GM12872 (cell line): ENCODE measurements around the gene BRD9.

ENCODE experiments used
- TF ChIP-seq, protein P1 (sequence below): IDR thresholded peaks from 3 replicates; pipeline ENCODE4 v1.5.1; 2011; ENCODE audit warnings: low read depth, mild to moderate bottlenecking, low read length, moderate library complexity; ENCODE audit not compliant: insufficient read depth

BRD9 gene

DNA sequence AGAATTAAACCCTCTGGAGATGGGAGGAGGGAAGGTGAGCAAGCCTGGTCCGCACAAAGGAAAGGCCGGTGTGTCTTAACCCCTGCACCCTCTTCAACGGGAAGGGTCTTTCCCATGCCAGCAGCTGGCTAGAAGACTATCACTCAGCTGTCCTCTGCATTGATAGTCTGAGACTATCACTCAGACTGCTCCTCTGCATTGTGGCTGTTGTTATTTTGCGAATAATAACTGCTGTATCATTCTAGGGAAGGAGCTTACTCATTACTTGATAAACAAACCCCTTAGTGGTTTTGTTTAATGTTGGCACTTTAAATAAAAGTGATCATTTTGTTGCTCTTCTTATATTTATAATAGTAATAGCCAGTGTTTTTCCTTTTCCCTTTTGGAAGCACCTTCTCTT is 8.2 kb upstream of the BRD9 start:
- TF ChIP-seq, protein P1, sequence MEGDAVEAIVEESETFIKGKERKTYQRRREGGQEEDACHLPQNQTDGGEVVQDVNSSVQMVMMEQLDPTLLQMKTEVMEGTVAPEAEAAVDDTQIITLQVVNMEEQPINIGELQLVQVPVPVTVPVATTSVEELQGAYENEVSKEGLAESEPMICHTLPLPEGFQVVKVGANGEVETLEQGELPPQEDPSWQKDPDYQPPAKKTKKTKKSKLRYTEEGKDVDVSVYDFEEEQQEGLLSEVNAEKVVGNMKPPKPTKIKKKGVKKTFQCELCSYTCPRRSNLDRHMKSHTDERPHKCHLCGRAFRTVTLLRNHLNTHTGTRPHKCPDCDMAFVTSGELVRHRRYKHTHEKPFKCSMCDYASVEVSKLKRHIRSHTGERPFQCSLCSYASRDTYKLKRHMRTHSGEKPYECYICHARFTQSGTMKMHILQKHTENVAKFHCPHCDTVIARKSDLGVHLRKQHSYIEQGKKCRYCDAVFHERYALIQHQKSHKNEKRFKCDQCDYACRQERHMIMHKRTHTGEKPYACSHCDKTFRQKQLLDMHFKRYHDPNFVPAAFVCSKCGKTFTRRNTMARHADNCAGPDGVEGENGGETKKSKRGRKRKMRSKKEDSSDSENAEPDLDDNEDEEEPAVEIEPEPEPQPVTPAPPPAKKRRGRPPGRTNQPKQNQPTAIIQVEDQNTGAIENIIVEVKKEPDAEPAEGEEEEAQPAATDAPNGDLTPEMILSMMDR = no peak

DNA sequence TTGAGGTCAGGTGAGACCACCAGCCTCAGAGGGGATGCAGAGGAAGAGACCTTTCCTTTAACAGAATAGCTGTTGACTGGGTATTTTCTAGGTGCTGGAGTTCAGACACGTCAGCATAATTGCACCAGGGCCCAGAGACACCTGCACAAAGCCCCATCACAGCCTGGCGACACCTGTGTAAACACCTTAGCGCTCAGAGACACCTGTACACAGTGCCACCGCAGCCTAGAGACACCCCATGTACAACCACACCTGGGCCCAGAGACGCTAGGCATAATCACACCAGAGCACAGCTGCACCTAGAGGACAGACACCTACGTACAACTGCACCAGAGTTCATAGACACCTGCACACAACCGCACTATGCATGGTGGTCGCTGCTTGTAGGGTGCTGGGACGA is 1.1 kb upstream of the BRD9 start:
- TF ChIP-seq, protein P1 = no peak

GRCh38 chr5:893137-893506 is 521 bp upstream of the BRD9 start:
- TF ChIP-seq, protein P1 = no peak

- TF ChIP-seq, protein P1 = no peak
These were observed 686 bp downstream of the BRD9 start for GRCh38 chr5:891837-892393.

DNA sequence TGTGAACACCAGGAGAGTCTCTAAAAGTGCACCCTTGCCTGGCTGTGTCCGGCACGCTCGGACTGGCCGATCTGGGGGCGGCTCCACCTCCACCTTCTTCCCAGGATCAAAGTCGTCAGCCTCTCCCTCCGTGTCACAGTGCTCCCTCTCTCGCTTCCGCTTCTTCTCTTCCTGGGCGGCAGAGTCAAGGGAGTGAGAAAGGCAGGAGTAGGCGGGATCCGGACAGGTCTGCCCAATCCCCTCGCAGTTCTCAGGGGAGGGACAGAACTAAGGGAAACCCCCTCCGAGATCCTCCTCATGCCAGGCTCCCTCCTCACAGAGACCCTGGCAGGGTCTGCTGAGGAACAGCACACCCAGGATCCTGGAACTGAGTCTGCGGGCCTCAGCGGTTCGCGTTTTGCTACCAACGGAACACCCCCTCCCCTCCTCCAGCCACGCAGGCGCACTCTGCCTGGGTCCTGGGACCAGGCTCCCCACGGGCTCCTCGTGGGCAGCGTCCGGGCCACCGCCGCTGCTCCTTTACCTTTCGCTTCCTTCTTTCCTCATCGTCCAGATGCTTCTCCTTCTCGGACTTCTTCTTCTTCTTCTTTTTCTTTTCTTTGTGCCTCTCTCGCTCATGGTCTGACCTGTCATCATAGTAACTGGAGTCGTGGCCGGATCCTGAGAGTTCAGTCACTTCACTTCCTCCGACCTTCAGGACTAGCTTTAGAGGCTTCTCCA is 1.3 kb downstream of the BRD9 start:
- TF ChIP-seq, protein P1 = no peak

DNA sequence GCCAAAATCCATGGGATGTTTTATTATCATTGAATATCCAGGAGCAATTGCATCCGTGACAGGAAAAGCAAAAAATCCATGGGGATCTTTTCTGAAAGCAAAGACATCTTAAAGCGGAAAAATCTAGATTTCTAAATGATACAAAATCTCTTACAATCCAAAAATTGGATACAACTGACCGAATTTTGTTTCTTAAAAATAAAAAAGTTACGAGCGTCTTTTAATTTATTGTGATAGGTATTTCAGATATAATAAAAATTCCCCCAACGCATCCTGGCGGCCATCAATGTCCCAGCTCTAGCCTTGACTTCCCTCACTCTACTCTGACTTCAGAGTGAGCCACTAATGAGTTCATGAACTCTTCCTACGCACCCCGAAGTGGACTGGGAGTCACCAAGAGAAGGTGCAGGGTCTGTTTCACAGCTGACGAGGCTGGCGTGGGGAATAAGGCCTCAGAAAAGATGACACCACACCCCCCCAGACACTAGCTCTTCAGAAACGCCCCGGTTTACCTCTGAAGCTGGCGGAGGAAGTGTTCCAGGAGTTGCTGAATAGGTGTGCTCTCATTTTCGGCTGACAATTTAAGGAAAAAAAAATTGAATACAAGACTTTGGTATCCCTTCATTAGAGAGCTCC is 3.4 kb downstream of the BRD9 start:
- TF ChIP-seq, protein P1 = no peak

- TF ChIP-seq, protein P1 = no peak
These were observed 4.0 kb downstream of the BRD9 start for GRCh38 chr5:888638-889035.
